ENCODE results near the gene CHRNA3.

CHRNA3 gene

DNA sequence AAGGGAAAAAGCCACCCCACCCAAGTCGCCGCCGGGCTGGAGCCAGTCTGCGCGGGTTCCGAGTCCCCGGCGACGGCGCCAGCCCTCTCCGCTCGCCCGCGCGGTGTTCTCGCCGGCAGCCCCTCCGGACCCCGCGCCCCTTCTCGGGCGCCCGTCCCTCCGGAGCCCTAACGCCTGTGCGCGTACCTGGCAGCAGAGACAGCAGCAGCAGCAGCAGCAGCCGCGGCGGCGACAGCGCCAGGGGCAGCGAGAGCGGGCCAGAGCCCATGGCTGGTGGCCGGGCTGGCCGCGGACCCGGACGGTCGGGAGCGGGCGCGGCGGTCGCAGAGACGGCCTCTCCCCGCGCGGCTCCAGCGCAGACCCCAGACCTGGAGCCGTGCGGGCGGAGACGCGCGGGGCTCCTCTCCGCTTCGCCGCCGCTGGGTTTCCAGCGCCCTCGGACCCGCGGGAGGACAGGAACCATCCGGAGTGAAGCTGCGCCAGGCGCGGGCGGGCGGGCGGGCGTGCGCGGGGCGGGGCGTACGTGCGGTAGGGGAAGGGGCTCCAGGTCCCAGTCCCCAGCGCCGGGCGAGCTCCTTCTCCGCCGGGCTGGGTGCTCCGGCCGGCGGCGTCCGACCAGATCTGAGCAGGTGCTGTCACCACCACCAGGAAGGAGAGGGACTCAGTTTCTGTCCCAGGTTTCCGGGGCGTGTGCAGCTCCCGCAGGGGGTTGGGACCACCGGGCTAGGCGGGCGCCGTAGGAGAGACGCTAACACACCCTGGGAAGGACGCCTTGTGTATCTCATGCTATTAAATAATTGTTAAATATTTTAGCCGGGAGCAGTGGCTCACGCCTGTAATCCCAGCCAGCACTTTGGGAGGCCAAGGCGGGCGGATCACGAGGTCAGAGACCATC is at the start of gene CHRNA3:
CHRNA3 (minus strand) TSS at position 470 of the 895 bp plus-strand sequence; CDS start at position 268, 202 bp downstream.
- Histone ChIP-seq H3K27ac (ENCODE audit: low read length) (no peak within 1 kb of the TSS), H3K9me3 (ENCODE audit: control insufficient read depth in 1 of 2, low read length in 2 of 2) (no peaks in the 10 kb centered on the region), H3K4me3 (ENCODE audit: low read depth in 1 of 2, low read length in 2 of 2) (peak within 1 kb of the TSS; percentile 33 to 63), H3K27me3 (ENCODE audit: low read depth, low read length) (peaks cover 22% of the 10 kb centered on the region), H3K4me1 (ENCODE audit: control insufficient read depth in 1 of 2, insufficient read depth in 2 of 2, low read length in 2 of 2) (peaks cover 0 to 21% of the 10 kb centered on the region in 2 donors), H3K36me3 (ENCODE audit: control insufficient read depth in 1 of 2, insufficient read depth in 2 of 2, low read length in 2 of 2) (no peaks in the 10 kb centered on the region)

DNA sequence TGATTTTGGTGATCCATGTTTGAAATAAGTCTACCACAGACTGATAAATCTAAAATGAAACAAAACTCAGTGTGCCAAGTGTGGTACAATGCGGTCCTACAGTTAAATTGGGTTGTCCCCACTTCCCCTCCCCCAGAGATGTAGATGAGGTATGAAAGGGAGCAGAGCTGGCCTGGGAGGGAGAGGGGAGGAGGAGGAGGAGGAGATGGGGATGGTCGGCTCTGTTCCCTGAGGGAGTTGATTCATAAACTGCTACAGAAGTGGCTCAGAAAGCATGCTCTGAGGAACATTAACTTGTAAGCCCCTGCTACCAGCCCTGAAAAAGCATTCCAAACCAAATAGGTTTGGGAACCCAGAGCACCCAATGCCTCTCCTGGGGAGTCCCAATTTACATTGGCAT is 48.2 kb upstream of the CHRNA3 start:
- H3K27ac ChIP-seq (ENCODE audit: low read length) = no peak overlapping the region
- H3K4me3 ChIP-seq (ENCODE audit: low read depth in 1 of 2, low read length in 2 of 2) = no peak overlapping the region
- H3K27me3 ChIP-seq (ENCODE audit: low read depth, low read length) = no peaks in the 10 kb centered on the region
- no peaks in the 10 kb centered on the region for H3K36me3 ChIP-seq (ENCODE audit: control insufficient read depth in 1 of 2, insufficient read depth in 2 of 2, low read length in 2 of 2)
- H3K4me1 ChIP-seq (ENCODE audit: control insufficient read depth in 1 of 2, insufficient read depth in 2 of 2, low read length in 2 of 2) = peaks cover 0 to 15% of the 10 kb centered on the region in 2 donors
- peaks cover 0 to 4% of the 10 kb centered on the region in 2 donors for H3K9me3 ChIP-seq (ENCODE audit: control insufficient read depth in 1 of 2, low read length in 2 of 2)

DNA sequence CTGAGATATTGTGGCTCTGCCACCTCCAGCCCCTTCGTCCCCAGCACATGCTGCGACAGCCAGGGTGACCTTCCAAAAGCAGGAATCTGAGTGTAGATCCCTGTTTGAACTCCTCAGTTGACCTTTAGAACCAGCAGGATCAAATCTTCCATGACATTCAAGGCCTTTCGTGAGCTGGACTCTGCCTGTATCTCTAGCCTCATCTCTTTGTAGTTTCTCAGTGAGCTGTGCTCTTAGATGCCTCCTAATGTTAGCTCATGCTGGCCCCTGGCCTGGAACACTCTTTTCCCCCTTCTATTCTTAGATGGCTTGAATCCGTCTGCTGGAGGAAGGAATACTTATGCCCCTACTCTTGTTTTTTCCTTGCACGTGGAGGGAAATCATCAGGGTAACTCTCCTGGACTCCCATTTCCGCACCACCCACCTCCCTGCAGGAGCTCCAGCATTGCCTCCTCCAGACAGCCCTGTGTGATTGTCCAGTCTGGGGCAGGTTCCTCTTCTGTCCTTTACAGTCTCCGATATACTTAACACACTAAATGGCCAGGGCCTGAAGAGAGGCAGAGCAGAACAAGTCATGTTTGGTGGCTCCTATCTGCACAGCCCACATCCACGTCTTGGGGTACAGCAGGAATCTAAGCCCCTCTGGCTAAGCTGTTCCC is 46.9 kb upstream of the CHRNA3 start:
- Histone ChIP-seq H3K4me3 (ENCODE audit: low read depth in 1 of 2, low read length in 2 of 2) (no peak overlapping the region), H3K9me3 (ENCODE audit: control insufficient read depth in 1 of 2, low read length in 2 of 2) (no peaks in the 10 kb centered on the region), H3K27ac (ENCODE audit: low read length) (no peak overlapping the region), H3K36me3 (ENCODE audit: control insufficient read depth in 1 of 2, insufficient read depth in 2 of 2, low read length in 2 of 2) (no peaks in the 10 kb centered on the region), H3K27me3 (ENCODE audit: low read depth, low read length) (no peaks in the 10 kb centered on the region), H3K4me1 (ENCODE audit: control insufficient read depth in 1 of 2, insufficient read depth in 2 of 2, low read length in 2 of 2) (peaks cover 0 to 5% of the 10 kb centered on the region in 2 donors)

DNA sequence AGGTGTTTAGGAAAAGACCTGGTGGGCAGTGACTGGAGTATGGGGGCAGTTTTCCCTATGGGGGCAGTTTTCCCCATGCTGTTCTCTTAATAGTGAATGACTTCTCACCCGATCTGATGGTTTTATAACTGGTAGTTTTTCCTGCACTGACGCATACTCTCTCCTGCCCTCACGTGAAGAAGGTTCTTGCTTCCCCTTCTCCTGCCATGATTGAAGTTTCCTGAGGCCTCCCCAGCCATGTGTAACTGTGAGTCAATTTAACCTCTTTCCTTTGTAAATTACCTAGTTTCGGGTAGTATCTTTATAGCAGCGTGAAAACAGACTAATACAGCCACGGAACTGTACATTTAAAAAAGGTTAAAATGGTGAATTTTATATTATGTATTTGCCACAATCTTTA is 45.2 kb upstream of the CHRNA3 start:
- H3K27ac ChIP-seq (ENCODE audit: low read length) = no peak overlapping the region
- H3K27me3 ChIP-seq (ENCODE audit: low read depth, low read length) = no peaks in the 10 kb centered on the region
- H3K9me3 ChIP-seq (ENCODE audit: control insufficient read depth in 1 of 2, low read length in 2 of 2) = no peaks in the 10 kb centered on the region
- H3K36me3 ChIP-seq (ENCODE audit: control insufficient read depth in 1 of 2, insufficient read depth in 2 of 2, low read length in 2 of 2) = no peaks in the 10 kb centered on the region
- no peak overlapping the region for H3K4me3 ChIP-seq (ENCODE audit: low read depth in 1 of 2, low read length in 2 of 2)
- no peaks in the 10 kb centered on the region for H3K4me1 ChIP-seq (ENCODE audit: control insufficient read depth in 1 of 2, insufficient read depth in 2 of 2, low read length in 2 of 2)

DNA sequence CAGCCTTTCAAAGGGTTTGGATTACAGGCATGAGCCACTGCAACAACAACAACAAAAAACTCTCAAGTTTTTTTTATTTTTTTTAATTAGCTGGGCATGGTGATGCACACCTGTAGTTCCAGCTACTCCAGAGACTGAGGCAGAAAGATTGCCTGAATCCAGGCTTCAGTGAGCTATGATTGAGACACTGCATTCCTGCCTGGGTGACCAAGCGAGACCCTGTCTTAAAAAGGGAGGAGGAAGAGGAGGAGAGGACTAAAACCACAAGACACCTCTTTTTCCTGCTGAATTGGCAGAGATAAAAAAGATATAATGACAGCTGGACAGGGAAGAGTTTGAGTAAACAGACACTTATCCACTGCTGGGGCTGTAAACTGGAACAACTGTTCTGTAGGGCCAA is 42.9 kb upstream of the CHRNA3 start:
- no peaks in the 10 kb centered on the region for H3K27me3 ChIP-seq (ENCODE audit: low read depth, low read length)
- no peak overlapping the region for H3K4me3 ChIP-seq (ENCODE audit: low read depth in 1 of 2, low read length in 2 of 2)
- no peaks in the 10 kb centered on the region for H3K36me3 ChIP-seq (ENCODE audit: control insufficient read depth in 1 of 2, insufficient read depth in 2 of 2, low read length in 2 of 2)
- no peak overlapping the region for H3K27ac ChIP-seq (ENCODE audit: low read length)
- H3K4me1 ChIP-seq (ENCODE audit: control insufficient read depth in 1 of 2, insufficient read depth in 2 of 2, low read length in 2 of 2) = no peaks in the 10 kb centered on the region
- no peaks in the 10 kb centered on the region for H3K9me3 ChIP-seq (ENCODE audit: control insufficient read depth in 1 of 2, low read length in 2 of 2)

DNA sequence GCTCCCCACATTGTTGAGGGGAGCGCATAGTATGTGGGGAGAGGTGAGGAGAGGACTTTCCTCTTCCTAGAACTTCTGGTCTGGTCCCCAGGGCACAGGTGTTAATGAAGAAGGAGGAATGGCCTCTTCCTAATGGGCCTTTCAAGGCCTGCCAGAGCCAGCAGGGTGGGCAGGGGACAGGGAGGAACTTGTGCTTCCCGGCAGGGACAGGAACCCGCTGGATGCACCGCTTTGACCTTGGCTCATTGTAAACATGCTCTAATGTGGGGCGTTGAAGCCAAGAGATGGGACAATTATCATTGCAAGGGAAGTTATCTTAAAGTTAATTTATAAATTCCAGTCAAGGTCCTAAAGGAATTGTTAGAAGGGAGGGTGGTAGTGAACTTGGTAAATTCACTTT is 41.2 kb upstream of the CHRNA3 start:
- Histone ChIP-seq H3K36me3 (ENCODE audit: control insufficient read depth in 1 of 2, insufficient read depth in 2 of 2, low read length in 2 of 2) (no peaks in the 10 kb centered on the region), H3K27me3 (ENCODE audit: low read depth, low read length) (no peaks in the 10 kb centered on the region), H3K27ac (ENCODE audit: low read length) (no peak overlapping the region), H3K4me1 (ENCODE audit: control insufficient read depth in 1 of 2, insufficient read depth in 2 of 2, low read length in 2 of 2) (no peaks in the 10 kb centered on the region), H3K4me3 (ENCODE audit: low read depth in 1 of 2, low read length in 2 of 2) (no peak overlapping the region), H3K9me3 (ENCODE audit: control insufficient read depth in 1 of 2, low read length in 2 of 2) (no peaks in the 10 kb centered on the region)

DNA sequence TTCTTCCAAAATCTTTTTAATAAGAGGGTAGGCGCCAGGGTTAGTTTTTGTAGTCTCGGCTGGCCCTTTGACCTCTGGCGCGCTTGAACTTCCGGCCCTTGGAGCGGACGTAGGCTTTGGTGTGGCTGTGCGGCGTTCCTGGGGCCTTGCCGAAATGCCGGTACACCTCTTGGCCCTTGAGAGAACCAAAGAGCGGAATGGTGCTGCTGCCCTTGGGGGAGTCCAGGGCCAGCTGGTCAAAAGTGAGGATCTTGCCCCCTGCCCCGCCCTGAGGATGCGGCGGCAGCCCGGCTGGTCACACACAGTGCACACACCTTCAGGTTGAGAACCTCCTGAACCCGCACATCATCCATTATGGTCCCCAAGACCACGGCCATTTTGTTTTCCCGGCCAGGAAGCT is 40.2 kb upstream of the CHRNA3 start:
- Histone ChIP-seq H3K27ac (ENCODE audit: low read length) (no peak overlapping the region), H3K4me1 (ENCODE audit: control insufficient read depth in 1 of 2, insufficient read depth in 2 of 2, low read length in 2 of 2) (no peaks in the 10 kb centered on the region), H3K9me3 (ENCODE audit: control insufficient read depth in 1 of 2, low read length in 2 of 2) (no peaks in the 10 kb centered on the region), H3K36me3 (ENCODE audit: control insufficient read depth in 1 of 2, insufficient read depth in 2 of 2, low read length in 2 of 2) (no peaks in the 10 kb centered on the region), H3K27me3 (ENCODE audit: low read depth, low read length) (no peaks in the 10 kb centered on the region), H3K4me3 (ENCODE audit: low read depth in 1 of 2, low read length in 2 of 2) (no peak overlapping the region)

DNA sequence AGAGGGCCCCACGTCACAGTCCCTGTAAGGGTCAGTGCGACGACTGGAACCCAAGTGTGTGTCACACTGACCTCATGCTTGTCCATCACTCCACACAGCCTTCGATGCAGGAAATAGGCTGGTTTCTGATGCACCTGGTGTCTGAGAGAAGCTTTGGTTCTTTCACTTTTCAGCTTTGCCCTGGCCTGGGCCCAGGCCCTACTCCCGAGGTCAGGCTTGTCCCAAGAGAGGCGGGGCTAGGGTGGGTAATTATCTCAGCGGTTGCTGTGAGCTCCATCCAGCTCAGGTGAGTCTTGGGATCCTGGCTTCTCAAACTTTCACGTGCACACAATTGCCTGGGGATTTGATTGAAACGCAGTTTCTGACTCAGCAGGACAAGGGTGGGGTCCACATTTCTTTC is 39.8 kb upstream of the CHRNA3 start:
- no peaks in the 10 kb centered on the region for H3K27me3 ChIP-seq (ENCODE audit: low read depth, low read length)
- no peak overlapping the region for H3K4me3 ChIP-seq (ENCODE audit: low read depth in 1 of 2, low read length in 2 of 2)
- no peaks in the 10 kb centered on the region for H3K36me3 ChIP-seq (ENCODE audit: control insufficient read depth in 1 of 2, insufficient read depth in 2 of 2, low read length in 2 of 2)
- H3K27ac ChIP-seq (ENCODE audit: low read length) = no peak overlapping the region
- H3K4me1 ChIP-seq (ENCODE audit: control insufficient read depth in 1 of 2, insufficient read depth in 2 of 2, low read length in 2 of 2) = no peaks in the 10 kb centered on the region
- H3K9me3 ChIP-seq (ENCODE audit: control insufficient read depth in 1 of 2, low read length in 2 of 2) = no peaks in the 10 kb centered on the region

DNA sequence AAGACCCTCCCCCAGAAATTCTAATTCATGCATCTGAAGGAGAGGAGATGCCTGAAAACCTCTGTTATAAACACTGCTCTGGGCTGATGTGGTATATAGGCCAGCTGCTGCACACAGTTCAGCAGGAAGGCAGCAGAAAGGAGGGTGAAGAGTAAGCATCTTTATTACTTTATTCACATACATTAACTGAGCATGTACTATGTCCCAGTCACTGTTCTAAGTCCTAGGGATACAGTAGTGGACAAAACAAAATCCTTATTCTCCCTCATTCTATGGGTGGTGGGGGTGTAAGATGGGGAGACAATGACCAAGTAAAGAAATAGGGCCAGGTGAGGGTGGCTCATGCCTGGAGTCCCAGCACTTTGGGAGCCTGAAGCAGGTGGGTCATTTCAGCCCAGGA is 38.0 kb upstream of the CHRNA3 start:
- no peaks in the 10 kb centered on the region for H3K9me3 ChIP-seq (ENCODE audit: control insufficient read depth in 1 of 2, low read length in 2 of 2)
- no peak overlapping the region for H3K4me3 ChIP-seq (ENCODE audit: low read depth in 1 of 2, low read length in 2 of 2)
- no peaks in the 10 kb centered on the region for H3K4me1 ChIP-seq (ENCODE audit: control insufficient read depth in 1 of 2, insufficient read depth in 2 of 2, low read length in 2 of 2)
- H3K36me3 ChIP-seq (ENCODE audit: control insufficient read depth in 1 of 2, insufficient read depth in 2 of 2, low read length in 2 of 2) = no peaks in the 10 kb centered on the region
- no peaks in the 10 kb centered on the region for H3K27me3 ChIP-seq (ENCODE audit: low read depth, low read length)
- H3K27ac ChIP-seq (ENCODE audit: low read length) = no peak overlapping the region

DNA sequence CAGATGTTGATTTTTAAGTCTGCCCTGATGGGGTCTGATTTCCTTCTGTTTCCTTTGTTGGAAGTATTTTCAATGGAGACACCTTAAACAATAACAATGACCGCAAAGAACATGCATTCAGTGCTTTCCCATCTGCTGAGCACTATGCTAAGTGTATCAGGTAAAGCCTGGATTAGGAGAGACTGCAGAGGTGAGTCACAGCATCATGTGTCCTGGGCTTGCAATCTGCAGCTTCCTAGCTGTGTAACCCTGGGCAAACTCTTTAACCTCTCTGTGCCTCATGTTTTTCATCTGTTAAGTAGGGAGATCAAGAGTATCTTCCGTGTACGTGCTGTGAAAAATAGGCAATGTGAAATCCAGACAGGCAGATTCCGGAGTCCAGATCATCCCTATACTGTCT is 33.5 kb upstream of the CHRNA3 start:
- Histone ChIP-seq H3K4me1 (ENCODE audit: control insufficient read depth in 1 of 2, insufficient read depth in 2 of 2, low read length in 2 of 2) (no peaks in the 10 kb centered on the region), H3K27me3 (ENCODE audit: low read depth, low read length) (no peaks in the 10 kb centered on the region), H3K36me3 (ENCODE audit: control insufficient read depth in 1 of 2, insufficient read depth in 2 of 2, low read length in 2 of 2) (no peaks in the 10 kb centered on the region), H3K27ac (ENCODE audit: low read length) (no peak overlapping the region), H3K4me3 (ENCODE audit: low read depth in 1 of 2, low read length in 2 of 2) (no peak overlapping the region), H3K9me3 (ENCODE audit: control insufficient read depth in 1 of 2, low read length in 2 of 2) (no peaks in the 10 kb centered on the region)

DNA sequence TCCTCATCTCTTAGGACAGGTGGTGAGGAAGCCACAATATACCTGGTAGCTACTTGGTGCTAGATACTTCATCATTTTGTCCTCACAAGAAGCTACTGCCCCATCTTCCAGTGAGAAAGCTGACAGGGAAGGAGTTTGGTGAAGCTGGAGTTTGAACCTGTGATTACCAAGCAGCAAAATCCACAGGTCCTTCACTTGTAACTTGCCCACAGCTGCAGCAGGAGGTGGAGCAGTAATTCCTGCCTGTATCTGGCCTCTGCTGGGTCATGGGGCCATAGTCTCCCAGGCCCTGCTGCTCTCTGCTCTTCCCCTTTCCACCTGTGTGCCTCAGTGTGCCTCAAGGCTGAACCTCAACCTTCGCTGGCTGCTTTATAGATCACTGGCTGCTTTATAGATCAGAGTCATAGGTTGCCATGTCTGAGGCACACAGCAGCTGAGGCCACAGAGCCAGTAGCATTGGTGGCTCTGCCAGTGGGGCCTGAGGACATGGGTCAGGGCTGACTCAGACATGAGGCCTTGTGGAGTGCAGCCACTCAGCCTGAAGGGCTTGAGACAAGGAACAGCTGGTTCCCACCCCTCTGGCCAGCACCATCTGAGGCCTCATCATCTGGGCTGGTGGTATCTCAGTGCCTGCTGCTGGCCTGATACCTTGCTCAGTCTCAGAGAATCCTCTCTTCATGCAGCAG is 31.3 kb upstream of the CHRNA3 start:
- Histone ChIP-seq H3K36me3 (ENCODE audit: control insufficient read depth in 1 of 2, insufficient read depth in 2 of 2, low read length in 2 of 2) (no peaks in the 10 kb centered on the region), H3K4me3 (ENCODE audit: low read depth in 1 of 2, low read length in 2 of 2) (no peak overlapping the region), H3K27ac (ENCODE audit: low read length) (no peak overlapping the region), H3K27me3 (ENCODE audit: low read depth, low read length) (no peaks in the 10 kb centered on the region), H3K9me3 (ENCODE audit: control insufficient read depth in 1 of 2, low read length in 2 of 2) (no peaks in the 10 kb centered on the region), H3K4me1 (ENCODE audit: control insufficient read depth in 1 of 2, insufficient read depth in 2 of 2, low read length in 2 of 2) (no peaks in the 10 kb centered on the region)
